22Rv1 (cell line): ENCODE data around the gene TSPAN14.

Source experiments
- CTCF ChIP-seq: fragments of 450-650 bp; IDR thresholded peaks from 2 replicates; pipeline ENCODE4 v1.5.1; 2017; ENCODE audit warnings: mild to moderate bottlenecking
- ZFX ChIP-seq: fragments of 450-650 bp; IDR thresholded peaks from 2 replicates; pipeline ENCODE4 v1.6.1; 2017; ENCODE audit warnings: antibody characterized with exemption, borderline replicate concordance

- no peak for TF ChIP-seq CTCF
- TF ChIP-seq ZFX, result no peak
These were observed 90.3 kb downstream of the TSPAN14 start for GRCh38 chr10:80544316-80544953.
